ENCODE results near the gene PDE11A.

DNA sequence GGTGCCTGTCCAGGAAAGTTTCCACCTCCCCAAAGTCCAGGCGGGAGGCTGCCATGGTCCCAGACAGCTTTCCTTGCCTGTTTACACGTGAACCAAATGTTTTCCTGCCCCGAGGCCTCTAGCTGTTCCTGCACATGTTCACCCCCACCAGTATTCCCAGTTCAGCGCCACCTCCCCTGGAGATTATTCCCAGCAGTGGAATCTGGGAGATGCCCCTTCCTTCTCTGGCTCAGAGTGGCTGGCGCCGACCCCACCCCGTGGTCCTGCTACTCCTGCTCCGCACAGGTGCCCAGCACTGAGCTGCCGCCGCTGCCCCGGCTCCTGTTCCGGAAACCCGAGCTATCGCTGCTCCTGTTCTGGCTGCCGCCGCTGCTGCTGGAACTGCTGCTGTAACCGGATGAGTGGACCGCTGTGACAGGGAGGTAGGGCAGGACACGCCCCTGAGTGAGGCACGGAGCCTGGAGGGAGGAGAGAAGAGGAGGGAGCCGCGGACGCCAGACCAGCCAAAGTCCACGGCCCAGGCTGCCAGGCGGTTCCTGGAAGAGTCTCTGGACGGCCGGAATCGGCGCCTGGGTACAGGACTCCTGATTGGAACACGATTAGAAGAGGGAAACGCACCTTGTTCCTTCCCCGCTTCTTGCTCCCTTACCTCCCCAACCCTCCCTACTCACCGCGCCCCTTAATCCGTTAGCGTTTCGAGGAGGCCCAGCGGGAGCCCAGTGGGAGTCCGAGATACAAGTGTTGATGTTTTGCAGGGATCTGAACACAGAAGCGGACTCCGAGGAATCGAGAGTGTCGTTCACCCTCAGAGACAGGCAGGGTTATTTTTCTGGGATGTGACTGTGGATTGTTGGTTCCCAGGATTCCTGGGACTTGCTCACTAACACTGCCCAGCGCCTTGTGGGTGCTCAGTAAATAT, at the start of gene PDE11A:
- TF ChIP-seq, protein P1, sequence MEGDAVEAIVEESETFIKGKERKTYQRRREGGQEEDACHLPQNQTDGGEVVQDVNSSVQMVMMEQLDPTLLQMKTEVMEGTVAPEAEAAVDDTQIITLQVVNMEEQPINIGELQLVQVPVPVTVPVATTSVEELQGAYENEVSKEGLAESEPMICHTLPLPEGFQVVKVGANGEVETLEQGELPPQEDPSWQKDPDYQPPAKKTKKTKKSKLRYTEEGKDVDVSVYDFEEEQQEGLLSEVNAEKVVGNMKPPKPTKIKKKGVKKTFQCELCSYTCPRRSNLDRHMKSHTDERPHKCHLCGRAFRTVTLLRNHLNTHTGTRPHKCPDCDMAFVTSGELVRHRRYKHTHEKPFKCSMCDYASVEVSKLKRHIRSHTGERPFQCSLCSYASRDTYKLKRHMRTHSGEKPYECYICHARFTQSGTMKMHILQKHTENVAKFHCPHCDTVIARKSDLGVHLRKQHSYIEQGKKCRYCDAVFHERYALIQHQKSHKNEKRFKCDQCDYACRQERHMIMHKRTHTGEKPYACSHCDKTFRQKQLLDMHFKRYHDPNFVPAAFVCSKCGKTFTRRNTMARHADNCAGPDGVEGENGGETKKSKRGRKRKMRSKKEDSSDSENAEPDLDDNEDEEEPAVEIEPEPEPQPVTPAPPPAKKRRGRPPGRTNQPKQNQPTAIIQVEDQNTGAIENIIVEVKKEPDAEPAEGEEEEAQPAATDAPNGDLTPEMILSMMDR (IDR thresholded peaks at IDR 0.05) = no peak
- TF ChIP-seq POLR2A (IDR thresholded peaks at IDR 0.05) = no peak
